Measurements from ENCODE around the gene RAB28. TPM values are rescaled to one million over a fixed set of nuclear protein-coding genes. Genes with fewer than 3 reads are reported as not detected.

The RAB28 gene
- polyA plus RNA-seq = 20.4 and 26.1 TPM in 2 replicates

GRCh38 chr4:13484122-13484748 is at the start of gene RAB28:
RAB28 (minus strand) TSS chr4:13484340.

Other genes with a start within 250 kb of the RAB28 start
- gene NKX3-2, start 60.2 kb upstream of the RAB28 start, polyA plus RNA-seq = not detected in 2 replicates
- 23.0 and 25.9 TPM in 2 replicates for gene BOD1L1, start 143.4 kb upstream of the RAB28 start, polyA plus RNA-seq